K562 (cell line): ENCODE results near the gene ASB18. TPM values are rescaled to one million over a fixed set of nuclear protein-coding genes. Genes with fewer than 3 reads are reported as not detected.

ENCODE experiments used
- ATAC-seq: fragments of 200-7000 bp; cut with Tn5 transposase; 3 replicates; pipeline ENCODE4 v1.9.1; 2020; ENCODE audit warnings: moderate library complexity
- BruUV-seq: library from RNA; stranded (reverse); fragments of 400-500 nt; replicated peaks from 2 replicates; lab custom pipeline; 2021; lab: Mats Ljungman, UMichigan
- CTCF ChIA-PET: fragments of 300-600 bp; formaldehyde crosslinking; extraction: SDS; loops from one replicate; lab custom pipeline; 2021; ENCODE audit warnings: low intra/inter-chr PET ratio; lab: Yijun Ruan, JAX
- POLR2A ChIA-PET: fragments of 300-600, 350-650 bp; sonication (Branson Sonifier 250); formaldehyde crosslinking; extraction: SDS; loops from one replicate; lab custom pipeline; 2021; ENCODE audit warnings: antibody characterized with exemption, inconsistent platforms; lab: Yijun Ruan, JAX
- DNase-seq, 4 experiments: peaks; one replicate each; pipeline versions ENCODE4 v3.0.0 to v3.0.0-alpha.2; 2011 to 2018; ENCODE audit warnings: low spot score in 3 of 4, mixed read lengths in 3 of 4; ENCODE audit errors: extremely low read depth in 1 of 4
- FAIRE-seq: peaks from 2 replicates; lab custom pipeline; 2011; peaks lifted over from hg19 to GRCh38; lab: Jason Lieb, UNC
- H2AFZ ChIP-seq: 2 replicates; pipeline ENCODE4 v1.6.0; 2011; ENCODE audit warnings: low read depth, low read length, control low read depth, inconsistent platforms
- H3K27ac ChIP-seq: fragments of 200-600 bp; 3 replicates; pipeline ENCODE4 v1.8.0; 2011; ENCODE audit warnings: low read depth, mild to moderate bottlenecking, control low read depth, inconsistent platforms, low read length, moderate library complexity, mixed read lengths; ENCODE audit errors: extremely low read depth
- H3K27me3 ChIP-seq, 2 experiments: fragments of 300-600 bp in 1 of 2; 2 replicates in 1 of 2; 3 replicates in 1 of 2; pipeline versions ENCODE4 v1.6.0 to v1.8.0; 2011; ENCODE audit warnings: inconsistent platforms in 2 of 2, low read length in 2 of 2, mild to moderate bottlenecking in 1 of 2, mixed read lengths in 1 of 2, moderate library complexity in 1 of 2; ENCODE audit not compliant: control insufficient read depth in 2 of 2, insufficient read depth in 2 of 2
- H3K36me3 ChIP-seq: fragments of 300-600 bp; 3 replicates; pipeline ENCODE4 v1.8.0; 2011; ENCODE audit warnings: mild to moderate bottlenecking, low read length, inconsistent platforms; ENCODE audit not compliant: control insufficient read depth, insufficient read depth
- H3K4me1 ChIP-seq, 2 experiments: fragments of 200-600 bp in 1 of 2; replicated peaks in 1 of 2; 2 replicates in 1 of 2; 3 replicates in 1 of 2; pipeline versions ENCODE4 v1.5.1 to v1.8.0; 2011; ENCODE audit warnings: inconsistent platforms in 2 of 2, low read length in 2 of 2, mild to moderate bottlenecking in 1 of 2, mixed read lengths in 1 of 2, moderate library complexity in 1 of 2; ENCODE audit not compliant: control insufficient read depth in 2 of 2, insufficient read depth in 2 of 2
- H3K4me2 ChIP-seq: 2 replicates; pipeline ENCODE4 v1.6.1; 2011; ENCODE audit warnings: low read length, control low read depth, inconsistent platforms, mixed read lengths; ENCODE audit not compliant: insufficient read depth
- H3K4me3 ChIP-seq: fragments of 200-600 bp; sonication (generic), shearing (Covaris generic); 2 replicates; pipeline ENCODE4 v1.5.1; 2016; ENCODE audit warnings: control low read depth, inconsistent platforms
- H3K79me2 ChIP-seq: fragments of 200-600 bp; 3 replicates; pipeline ENCODE4 v1.8.0; 2011; ENCODE audit warnings: low read length, inconsistent platforms; ENCODE audit not compliant: control insufficient read depth, insufficient read depth
- H3K9ac ChIP-seq, 2 experiments: 2 replicates each; pipeline versions ENCODE4 v1.6.0 to v1.6.1; 2011; ENCODE audit warnings: low read depth in 2 of 2, low read length in 2 of 2, control low read depth in 1 of 2, inconsistent platforms in 1 of 2, mild to moderate bottlenecking in 1 of 2, mixed read lengths in 1 of 2; ENCODE audit not compliant: insufficient read depth in 1 of 2
- H3K9me1 ChIP-seq: one replicate; pipeline ENCODE4 v1.6.0; 2011; ENCODE audit warnings: inconsistent platforms, mild to moderate bottlenecking, low read length, moderate library complexity; ENCODE audit not compliant: control insufficient read depth, insufficient read depth
- H3K9me3 ChIP-seq: replicated peaks from 2 replicates; pipeline ENCODE4 v1.5.1; 2011; ENCODE audit warnings: low read depth, low read length, inconsistent platforms; ENCODE audit not compliant: control insufficient read depth, insufficient read depth
- H4K20me1 ChIP-seq: replicated peaks from 2 replicates; pipeline ENCODE4 v1.6.1; 2011; ENCODE audit warnings: low read length, inconsistent platforms, mixed read lengths; ENCODE audit not compliant: control insufficient read depth, insufficient read depth
- ARID2 ChIP-seq: fragments of 450-650 bp; IDR thresholded peaks from 2 replicates; pipeline ENCODE4 v1.6.1; 2017; ENCODE audit warnings: antibody characterized with exemption, mild to moderate bottlenecking
- DMBX1 ChIP-seq: fragments of 250-450 bp; sonication (Bioruptor Pico); IDR thresholded peaks from 2 replicates; pipeline ENCODE4 v1.8.0; 2022; ENCODE audit warnings: inconsistent platforms, mild to moderate bottlenecking, moderate library complexity, borderline replicate concordance
- KLF10 ChIP-seq: fragments of 250-450 bp; sonication (Bioruptor Pico); IDR thresholded peaks from 2 replicates; pipeline ENCODE4 v1.6.1; 2021; ENCODE audit warnings: matching md5 sums
- PTRF ChIP-seq: fragments of 450-650 bp; IDR thresholded peaks from 2 replicates; pipeline ENCODE4 v1.6.1; 2016; ENCODE audit warnings: mild to moderate bottlenecking, missing genetic modification characterization, missing compliant biosample characterization
- TBP ChIP-seq: optimal IDR thresholded peaks from 2 replicates; pipeline ENCODE3; 2011; ENCODE audit warnings: low read depth, low read length, improper control_type of control experiment
- TFAM ChIP-seq: fragments of 250-450 bp; sonication (Bioruptor Pico); conservative IDR thresholded peaks from 2 replicates; pipeline ENCODE4 v1.5.0; 2021; ENCODE audit warnings: mild to moderate bottlenecking, moderate library complexity
- ZNF444 ChIP-seq: fragments of 250-450 bp; sonication (Bioruptor Pico); IDR thresholded peaks from 2 replicates; pipeline ENCODE4 v1.4.0; 2020; ENCODE audit warnings: mild to moderate bottlenecking, moderate library complexity
- WGBS: fragments of 100-300 bp; shearing (Covaris generic); methylation state at CpG from one replicate; pipeline ENCODE4 v1.1.6; 2016; ENCODE audit warnings: low coverage, mixed read lengths; ENCODE audit not compliant: insufficient coverage; ENCODE audit errors: missing lambda C conversion rate; 5-methylcytosine and 5-hydroxymethylcytosine counted together
- in situ Hi-C: fragments of 300-500 bp; cut with MboI; formaldehyde crosslinking; loops from 4 replicates; pipeline ENCODE4 v1.15.0; 2018; ENCODE audit warnings: inconsistent platforms, mixed read lengths
- intact Hi-C: fragments of 100-400 bp; cut with micrococcal nuclease; formaldehyde crosslinking; loops from 2 replicates; pipeline ENCODE4 v1.14.2; 2022
- polyA plus RNA-seq, 8 experiments: library from polyadenylated mRNA; depleted of rRNA in 4 of 8; stranded (reverse) in 5 of 8; unstranded in 3 of 8; fragments of >200 nt; fragmentation: Nextera tagmentation in 2 of 8; fragmentation: Illumina TruSeq in 1 of 8; extraction: Ambion mirVana in 2 of 8; extraction: Trizol in 1 of 8; gene quantifications; 2 replicates each; pipeline versions ENCODE4 v1.2.1 to v1.2.3, GENCODE V29; 2011 to 2014; ENCODE audit warnings: inconsistent platforms in 1 of 8, missing spikeins in 1 of 8
- total RNA-seq, 7 experiments: library from RNA; depleted of rRNA in 6 of 7; stranded (reverse); fragments of >200 nt in 6 of 7; fragmentation: Illumina TruSeq in 2 of 7; extraction: Trizol in 2 of 7; gene quantifications; 2 replicates each; pipeline versions ENCODE4 v1.2.1 to v1.2.3, GENCODE V29; 2011 to 2021; ENCODE audit warnings: low replicate concordance in 1 of 7
- TF ChIP-seq, protein P1 (sequence below), 2 experiments: fragments of 450-650 bp in 1 of 2; sonication (generic) in 1 of 2; formaldehyde crosslinking in 1 of 2; IDR thresholded peaks; 2 replicates each; pipeline versions ENCODE4 v1.7.1 to v1.9.0; 2016 to 2022; ENCODE audit warnings: inconsistent platforms in 1 of 2, mild to moderate bottlenecking in 1 of 2, missing genetic modification reagents in 1 of 2
- TF ChIP-seq, protein P2 (sequence below): fragments of 450-650 bp; IDR thresholded peaks from 2 replicates; pipeline ENCODE4 v1.6.1; 2018; ENCODE audit not compliant: partially characterized antibody

ASB18 gene
- total and polyA plus RNA-seq, 9 of the 15 experiments (the other 6 are each of a cell fraction or from before 2014, with no cell fraction given): not detected

DNA sequence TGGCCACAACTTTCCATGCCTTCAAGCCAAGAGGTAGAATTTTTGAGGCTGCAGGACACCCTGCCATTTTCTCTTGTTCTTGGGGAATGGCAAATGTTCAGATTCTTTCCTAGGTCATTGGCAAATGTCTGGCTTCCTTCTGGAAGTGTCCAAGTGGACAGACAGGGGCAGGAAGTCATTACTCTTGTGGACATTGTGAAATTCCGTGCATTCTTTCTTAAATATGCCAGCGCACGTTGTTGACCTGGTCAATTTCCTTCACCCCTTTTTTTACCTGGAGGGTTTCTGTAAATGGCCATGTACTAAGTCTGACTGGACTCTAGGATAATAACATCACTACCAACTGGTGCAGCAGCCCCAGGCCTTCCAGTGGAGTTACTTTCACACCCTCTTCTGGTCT, 13.9 kb downstream of the ASB18 start:
- Histone ChIP-seq H3K4me2 (no peak overlapping the region), H3K27ac (no peak overlapping the region), H3K4me3 (no peak overlapping the region), H3K9ac (no peak overlapping the region), H3K9me1 (no peaks in the 10 kb centered on the region), H3K4me1 (no peaks in the 10 kb centered on the region), H3K36me3 (no peaks in the 10 kb centered on the region), H3K9me3 (no peaks in the 10 kb centered on the region), H3K27me3 (peaks cover 0 to 12% of the 10 kb centered on the region in 2 experiments; a peak in 3 of 5 replicates), H3K79me2 (no peaks in the 10 kb centered on the region), H2AFZ (no peak overlapping the region), H4K20me1 (no peaks in the 10 kb centered on the region)
- BruUV-seq: no TSS peak
- DNase-seq (no peak), FAIRE-seq (no peak), ATAC-seq (no peak)
- 0% methylated on average over 3 of the region's 3 CpGs for WGBS
- CTCF ChIA-PET: no interaction called here
- POLR2A ChIA-PET: interaction anchor here (0.7 kb wide), 1 partner anchor 14 kb away, joined by 3 read pairs; no protein-coding TSS in a partner anchor
- intact Hi-C loops: no loop called here
- in situ Hi-C loops: no loop called here
- no peak for TF ChIP-seq DMBX1 (CRISPR knock-in tag)
- TF ChIP-seq, protein P1, sequence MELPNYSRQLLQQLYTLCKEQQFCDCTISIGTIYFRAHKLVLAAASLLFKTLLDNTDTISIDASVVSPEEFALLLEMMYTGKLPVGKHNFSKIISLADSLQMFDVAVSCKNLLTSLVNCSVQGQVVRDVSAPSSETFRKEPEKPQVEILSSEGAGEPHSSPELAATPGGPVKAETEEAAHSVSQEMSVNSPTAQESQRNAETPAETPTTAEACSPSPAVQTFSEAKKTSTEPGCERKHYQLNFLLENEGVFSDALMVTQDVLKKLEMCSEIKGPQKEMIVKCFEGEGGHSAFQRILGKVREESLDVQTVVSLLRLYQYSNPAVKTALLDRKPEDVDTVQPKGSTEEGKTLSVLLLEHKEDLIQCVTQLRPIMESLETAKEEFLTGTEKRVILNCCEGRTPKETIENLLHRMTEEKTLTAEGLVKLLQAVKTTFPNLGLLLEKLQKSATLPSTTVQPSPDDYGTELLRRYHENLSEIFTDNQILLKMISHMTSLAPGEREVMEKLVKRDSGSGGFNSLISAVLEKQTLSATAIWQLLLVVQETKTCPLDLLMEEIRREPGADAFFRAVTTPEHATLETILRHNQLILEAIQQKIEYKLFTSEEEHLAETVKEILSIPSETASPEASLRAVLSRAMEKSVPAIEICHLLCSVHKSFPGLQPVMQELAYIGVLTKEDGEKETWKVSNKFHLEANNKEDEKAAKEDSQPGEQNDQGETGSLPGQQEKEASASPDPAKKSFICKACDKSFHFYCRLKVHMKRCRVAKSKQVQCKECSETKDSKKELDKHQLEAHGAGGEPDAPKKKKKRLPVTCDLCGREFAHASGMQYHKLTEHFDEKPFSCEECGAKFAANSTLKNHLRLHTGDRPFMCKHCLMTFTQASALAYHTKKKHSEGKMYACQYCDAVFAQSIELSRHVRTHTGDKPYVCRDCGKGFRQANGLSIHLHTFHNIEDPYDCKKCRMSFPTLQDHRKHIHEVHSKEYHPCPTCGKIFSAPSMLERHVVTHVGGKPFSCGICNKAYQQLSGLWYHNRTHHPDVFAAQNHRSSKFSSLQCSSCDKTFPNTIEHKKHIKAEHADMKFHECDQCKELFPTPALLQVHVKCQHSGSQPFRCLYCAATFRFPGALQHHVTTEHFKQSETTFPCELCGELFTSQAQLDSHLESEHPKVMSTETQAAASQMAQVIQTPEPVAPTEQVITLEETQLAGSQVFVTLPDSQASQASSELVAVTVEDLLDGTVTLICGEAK (IDR thresholded peaks at IDR 0.05): no peak
- TF ChIP-seq, protein P1 (CRISPR knock-in tag; IDR thresholded peaks at IDR 0.05): no peak
- no peak for TF ChIP-seq TBP
- TF ChIP-seq KLF10 (CRISPR knock-in tag): no peak
- no peak for TF ChIP-seq ARID2
- no peak for TF ChIP-seq TFAM
- TF ChIP-seq PTRF (tag): no peak
- TF ChIP-seq, protein P2, sequence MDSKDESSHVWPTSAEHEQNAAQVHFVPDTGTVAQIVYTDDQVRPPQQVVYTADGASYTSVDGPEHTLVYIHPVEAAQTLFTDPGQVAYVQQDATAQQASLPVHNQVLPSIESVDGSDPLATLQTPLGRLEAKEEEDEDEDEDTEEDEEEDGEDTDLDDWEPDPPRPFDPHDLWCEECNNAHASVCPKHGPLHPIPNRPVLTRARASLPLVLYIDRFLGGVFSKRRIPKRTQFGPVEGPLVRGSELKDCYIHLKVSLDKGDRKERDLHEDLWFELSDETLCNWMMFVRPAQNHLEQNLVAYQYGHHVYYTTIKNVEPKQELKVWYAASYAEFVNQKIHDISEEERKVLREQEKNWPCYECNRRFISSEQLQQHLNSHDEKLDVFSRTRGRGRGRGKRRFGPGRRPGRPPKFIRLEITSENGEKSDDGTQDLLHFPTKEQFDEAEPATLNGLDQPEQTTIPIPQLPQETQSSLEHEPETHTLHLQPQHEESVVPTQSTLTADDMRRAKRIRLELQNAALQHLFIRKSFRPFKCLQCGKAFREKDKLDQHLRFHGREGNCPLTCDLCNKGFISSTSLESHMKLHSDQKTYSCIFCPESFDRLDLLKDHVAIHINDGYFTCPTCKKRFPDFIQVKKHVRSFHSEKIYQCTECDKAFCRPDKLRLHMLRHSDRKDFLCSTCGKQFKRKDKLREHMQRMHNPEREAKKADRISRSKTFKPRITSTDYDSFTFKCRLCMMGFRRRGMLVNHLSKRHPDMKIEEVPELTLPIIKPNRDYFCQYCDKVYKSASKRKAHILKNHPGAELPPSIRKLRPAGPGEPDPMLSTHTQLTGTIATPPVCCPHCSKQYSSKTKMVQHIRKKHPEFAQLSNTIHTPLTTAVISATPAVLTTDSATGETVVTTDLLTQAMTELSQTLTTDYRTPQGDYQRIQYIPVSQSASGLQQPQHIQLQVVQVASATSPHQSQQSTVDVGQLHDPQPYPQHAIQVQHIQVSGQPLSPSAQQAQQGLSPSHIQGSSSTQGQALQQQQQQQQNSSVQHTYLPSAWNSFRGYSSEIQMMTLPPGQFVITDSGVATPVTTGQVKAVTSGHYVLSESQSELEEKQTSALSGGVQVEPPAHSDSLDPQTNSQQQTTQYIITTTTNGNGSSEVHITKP: no peak
- no peak for TF ChIP-seq ZNF444
